HEK293 (cell line): ENCODE data around the gene GRIA1.

ENCODE experiments used
- CTCF ChIA-PET: fragments of 350-600 bp; formaldehyde crosslinking; extraction: SDS; loops from one replicate; lab custom pipeline; 2021; ENCODE audit warnings: antibody characterized with exemption; lab: Yijun Ruan, JAX
- POLR2A ChIA-PET: fragments of 300-600 bp; formaldehyde crosslinking; extraction: SDS; loops from one replicate; lab custom pipeline; 2020; ENCODE audit warnings: antibody characterized with exemption, inconsistent platforms; lab: Yijun Ruan, JAX
- H3K27ac ChIP-seq: fragments of 200-500 bp; sonication (Bioruptor generic); 2 replicates; pipeline ENCODE4 v1.5.1; 2014; ENCODE audit warnings: low read depth, low read length, control low read depth, inconsistent platforms; ENCODE audit errors: extremely low read depth
- H3K36me3 ChIP-seq, 2 experiments: fragments of 200-500 bp in 1 of 2; sonication (Bioruptor generic) in 1 of 2; 1 replicate in 1 of 2; 2 replicates in 1 of 2; pipeline ENCODE4 v1.5.1; 2014 to 2017; ENCODE audit warnings: inconsistent platforms in 2 of 2, low read length in 2 of 2; ENCODE audit not compliant: control insufficient read depth in 2 of 2, insufficient read depth in 1 of 2
- H3K4me1 ChIP-seq: fragments of 200-500 bp; sonication (Bioruptor generic); 2 replicates; pipeline ENCODE4 v1.5.1; 2014; ENCODE audit warnings: mild to moderate bottlenecking, low read length, inconsistent platforms; ENCODE audit not compliant: control insufficient read depth, insufficient read depth
- H3K4me3 ChIP-seq: 2 replicates; pipeline ENCODE4 v1.5.1; 2011; ENCODE audit warnings: low read depth, mild to moderate bottlenecking, control low read depth, low read length, moderate library complexity
- H3K9me3 ChIP-seq: fragments of 200-500 bp; sonication (Bioruptor generic); 2 replicates; pipeline ENCODE4 v1.5.1; 2014; ENCODE audit warnings: low read depth, low read length, inconsistent platforms; ENCODE audit not compliant: control insufficient read depth, insufficient read depth
- FEZF1 ChIP-seq: fragments of 450-650 bp; formaldehyde crosslinking; IDR thresholded peaks from 2 replicates; pipeline ENCODE4 v1.5.1; 2016; ENCODE audit warnings: missing biosample characterization, missing genetic modification characterization
- GLI2 ChIP-seq: fragments of 450-650 bp; formaldehyde crosslinking; IDR thresholded peaks from 2 replicates; pipeline ENCODE4; 2017; ENCODE audit warnings: missing biosample characterization, missing genetic modification characterization, low read depth, borderline replicate concordance
- HOXA7 ChIP-seq: sonication (generic); formaldehyde crosslinking; IDR thresholded peaks from 2 replicates; pipeline ENCODE4 v1.8.1; 2022; ENCODE audit warnings: missing genetic modification reagents, borderline replicate concordance
- KLF10 ChIP-seq: fragments of 450-650 bp; IDR thresholded peaks from 2 replicates; pipeline ENCODE4 v1.5.1; 2018; ENCODE audit warnings: missing biosample characterization, mild to moderate bottlenecking, missing genetic modification characterization
- KLF17 ChIP-seq: fragments of 450-650 bp; formaldehyde crosslinking; IDR thresholded peaks from 2 replicates; pipeline ENCODE4 v1.5.1; 2016; ENCODE audit warnings: missing biosample characterization, missing genetic modification characterization
- SALL2 ChIP-seq: fragments of 450-650 bp; formaldehyde crosslinking; IDR thresholded peaks from 2 replicates; pipeline ENCODE4 v1.5.0; 2017; ENCODE audit warnings: missing biosample characterization, mild to moderate bottlenecking, missing genetic modification characterization, borderline replicate concordance
- ZBTB21 ChIP-seq: fragments of 450-650 bp; formaldehyde crosslinking; IDR thresholded peaks from 2 replicates; pipeline ENCODE4 v1.5.1; 2017; ENCODE audit warnings: missing biosample characterization, missing genetic modification characterization
- ZNF114 ChIP-seq: fragments of 450-650 bp; formaldehyde crosslinking; IDR thresholded peaks from 2 replicates; pipeline ENCODE4 v1.5.0; 2017; ENCODE audit warnings: missing biosample characterization, missing genetic modification characterization
- ZNF16 ChIP-seq: fragments of 450-650 bp; formaldehyde crosslinking; IDR thresholded peaks from 2 replicates; pipeline ENCODE4 v1.5.1; 2016; ENCODE audit warnings: low read depth, missing biosample characterization, missing genetic modification characterization
- ZNF350 ChIP-seq: fragments of 450-650 bp; formaldehyde crosslinking; IDR thresholded peaks from 2 replicates; pipeline ENCODE4 v1.5.0; 2017; ENCODE audit warnings: missing biosample characterization, mild to moderate bottlenecking, missing genetic modification characterization
- ZNF391 ChIP-seq: fragments of 450-650 bp; formaldehyde crosslinking; IDR thresholded peaks from 2 replicates; pipeline ENCODE4 v1.5.1; 2016; ENCODE audit warnings: low read depth, missing biosample characterization, missing genetic modification characterization, borderline replicate concordance
- ZNF48 ChIP-seq: fragments of 450-650 bp; formaldehyde crosslinking; IDR thresholded peaks from 2 replicates; pipeline ENCODE4 v1.5.1; 2016; ENCODE audit warnings: missing biosample characterization, missing genetic modification characterization
- ZNF521 ChIP-seq: fragments of 450-650 bp; formaldehyde crosslinking; IDR thresholded peaks from 2 replicates; pipeline ENCODE4 v1.5.1; 2017; ENCODE audit warnings: missing biosample characterization, mild to moderate bottlenecking, missing genetic modification characterization
- ZNF658 ChIP-seq: fragments of 450-650 bp; formaldehyde crosslinking; IDR thresholded peaks from 2 replicates; pipeline ENCODE4; 2016; ENCODE audit warnings: missing biosample characterization, missing genetic modification characterization
- ZSCAN5A ChIP-seq: fragments of 450-650 bp; formaldehyde crosslinking; IDR thresholded peaks from 2 replicates; pipeline ENCODE4 v1.5.1; 2016; ENCODE audit warnings: missing biosample characterization, missing genetic modification characterization
- TF ChIP-seq, protein P1 (sequence below): fragments of 450-650 bp; formaldehyde crosslinking; IDR thresholded peaks from 2 replicates; pipeline ENCODE4 v1.5.1; 2016; ENCODE audit warnings: missing biosample characterization, missing genetic modification characterization, borderline replicate concordance
- TF ChIP-seq, protein P2 (sequence below): fragments of 450-650 bp; formaldehyde crosslinking; optimal IDR thresholded peaks from 2 replicates; pipeline ENCODE3; 2016; ENCODE audit warnings: missing biosample characterization, mild to moderate bottlenecking, missing genetic modification characterization

Gene GRIA1

GRCh38 chr5:153813901-153814300 is 323.4 kb downstream of the GRIA1 start (continued):
- TF ChIP-seq, protein P1, sequence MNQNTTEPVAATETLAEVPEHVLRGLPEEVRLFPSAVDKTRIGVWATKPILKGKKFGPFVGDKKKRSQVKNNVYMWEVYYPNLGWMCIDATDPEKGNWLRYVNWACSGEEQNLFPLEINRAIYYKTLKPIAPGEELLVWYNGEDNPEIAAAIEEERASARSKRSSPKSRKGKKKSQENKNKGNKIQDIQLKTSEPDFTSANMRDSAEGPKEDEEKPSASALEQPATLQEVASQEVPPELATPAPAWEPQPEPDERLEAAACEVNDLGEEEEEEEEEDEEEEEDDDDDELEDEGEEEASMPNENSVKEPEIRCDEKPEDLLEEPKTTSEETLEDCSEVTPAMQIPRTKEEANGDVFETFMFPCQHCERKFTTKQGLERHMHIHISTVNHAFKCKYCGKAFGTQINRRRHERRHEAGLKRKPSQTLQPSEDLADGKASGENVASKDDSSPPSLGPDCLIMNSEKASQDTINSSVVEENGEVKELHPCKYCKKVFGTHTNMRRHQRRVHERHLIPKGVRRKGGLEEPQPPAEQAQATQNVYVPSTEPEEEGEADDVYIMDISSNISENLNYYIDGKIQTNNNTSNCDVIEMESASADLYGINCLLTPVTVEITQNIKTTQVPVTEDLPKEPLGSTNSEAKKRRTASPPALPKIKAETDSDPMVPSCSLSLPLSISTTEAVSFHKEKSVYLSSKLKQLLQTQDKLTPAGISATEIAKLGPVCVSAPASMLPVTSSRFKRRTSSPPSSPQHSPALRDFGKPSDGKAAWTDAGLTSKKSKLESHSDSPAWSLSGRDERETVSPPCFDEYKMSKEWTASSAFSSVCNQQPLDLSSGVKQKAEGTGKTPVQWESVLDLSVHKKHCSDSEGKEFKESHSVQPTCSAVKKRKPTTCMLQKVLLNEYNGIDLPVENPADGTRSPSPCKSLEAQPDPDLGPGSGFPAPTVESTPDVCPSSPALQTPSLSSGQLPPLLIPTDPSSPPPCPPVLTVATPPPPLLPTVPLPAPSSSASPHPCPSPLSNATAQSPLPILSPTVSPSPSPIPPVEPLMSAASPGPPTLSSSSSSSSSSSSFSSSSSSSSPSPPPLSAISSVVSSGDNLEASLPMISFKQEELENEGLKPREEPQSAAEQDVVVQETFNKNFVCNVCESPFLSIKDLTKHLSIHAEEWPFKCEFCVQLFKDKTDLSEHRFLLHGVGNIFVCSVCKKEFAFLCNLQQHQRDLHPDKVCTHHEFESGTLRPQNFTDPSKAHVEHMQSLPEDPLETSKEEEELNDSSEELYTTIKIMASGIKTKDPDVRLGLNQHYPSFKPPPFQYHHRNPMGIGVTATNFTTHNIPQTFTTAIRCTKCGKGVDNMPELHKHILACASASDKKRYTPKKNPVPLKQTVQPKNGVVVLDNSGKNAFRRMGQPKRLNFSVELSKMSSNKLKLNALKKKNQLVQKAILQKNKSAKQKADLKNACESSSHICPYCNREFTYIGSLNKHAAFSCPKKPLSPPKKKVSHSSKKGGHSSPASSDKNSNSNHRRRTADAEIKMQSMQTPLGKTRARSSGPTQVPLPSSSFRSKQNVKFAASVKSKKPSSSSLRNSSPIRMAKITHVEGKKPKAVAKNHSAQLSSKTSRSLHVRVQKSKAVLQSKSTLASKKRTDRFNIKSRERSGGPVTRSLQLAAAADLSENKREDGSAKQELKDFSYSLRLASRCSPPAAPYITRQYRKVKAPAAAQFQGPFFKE (tag by site-specific recombination): no peak
- TF ChIP-seq ZNF350 (tag by site-specific recombination) (no peak), ZSCAN5A (tag by site-specific recombination) (no peak), HOXA7 (CRISPR knock-in tag) (no peak), KLF10 (tag by site-specific recombination) (no peak), ZNF658 (tag by site-specific recombination) (no peak), FEZF1 (no peak), ZBTB21 (tag by site-specific recombination) (no peak), ZNF391 (tag by site-specific recombination) (no peak), ZNF521 (tag by site-specific recombination) (no peak)
- TF ChIP-seq, protein P2, sequence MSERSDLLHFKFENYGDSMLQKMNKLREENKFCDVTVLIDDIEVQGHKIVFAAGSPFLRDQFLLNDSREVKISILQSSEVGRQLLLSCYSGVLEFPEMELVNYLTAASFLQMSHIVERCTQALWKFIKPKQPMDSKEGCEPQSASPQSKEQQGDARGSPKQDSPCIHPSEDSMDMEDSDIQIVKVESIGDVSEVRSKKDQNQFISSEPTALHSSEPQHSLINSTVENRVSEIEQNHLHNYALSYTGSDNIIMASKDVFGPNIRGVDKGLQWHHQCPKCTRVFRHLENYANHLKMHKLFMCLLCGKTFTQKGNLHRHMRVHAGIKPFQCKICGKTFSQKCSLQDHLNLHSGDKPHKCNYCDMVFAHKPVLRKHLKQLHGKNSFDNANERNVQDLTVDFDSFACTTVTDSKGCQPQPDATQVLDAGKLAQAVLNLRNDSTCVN (tag by site-specific recombination): no peak

DNA sequence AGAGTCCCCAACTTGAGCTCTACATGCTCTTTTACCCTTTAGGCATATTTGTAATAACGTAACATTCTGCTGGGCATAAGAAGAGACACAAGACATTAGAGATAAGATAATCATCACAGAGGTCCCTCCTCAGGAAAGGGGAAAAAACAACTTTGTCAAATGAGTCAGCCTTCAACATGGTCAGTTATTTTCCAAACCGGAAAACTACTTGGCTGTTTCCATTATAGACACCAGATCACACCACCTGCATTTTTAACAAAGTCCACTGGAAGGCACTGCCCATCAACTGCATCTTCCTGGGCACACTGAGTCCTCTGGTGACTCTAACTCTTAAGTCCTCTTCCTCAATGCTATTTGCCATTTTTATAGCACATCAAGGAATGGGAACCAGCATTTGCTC is 326.4 kb downstream of the GRIA1 start:
- Histone ChIP-seq H3K4me3 (no peak overlapping the region), H3K9me3 (no peaks in the 10 kb centered on the region), H3K36me3 (no peaks in the 10 kb centered on the region), H3K4me1 (no peaks in the 10 kb centered on the region), H3K27ac (no peak overlapping the region)
- ChIA-PET CTCF (no interaction called here), POLR2A (no interaction called here)
- TF ChIP-seq ZNF48 (tag by site-specific recombination): no peak
- TF ChIP-seq GLI2: no peak
- no peak for TF ChIP-seq SALL2 (tag by site-specific recombination)
- TF ChIP-seq ZNF114: no peak
- TF ChIP-seq ZNF16: no peak
- no peak for TF ChIP-seq KLF17 (tag by site-specific recombination)
